HG03060 (cell line): ENCODE measurements around the gene TTC7B.

ENCODE experiments used
- ATAC-seq: cut with Tn5 transposase; IDR thresholded peaks from one replicate; pipeline ENCODE4 v1.9.1; 2021; ENCODE audit warnings: low read depth, moderate number of reproducible peaks; ENCODE audit not compliant: unreplicated experiment

Gene TTC7B

GRCh38 chr14:90506748-90507147, 309.5 kb downstream of the TTC7B start:
- no peak for ATAC-seq

GRCh38 chr14:90505531-90505930, 310.7 kb downstream of the TTC7B start:
- ATAC-seq = no peak

- no peak for ATAC-seq
These were observed 311.6 kb downstream of the TTC7B start for GRCh38 chr14:90504643-90505042.

GRCh38 chr14:90503582-90503981, 312.6 kb downstream of the TTC7B start:
- no peak for ATAC-seq

- no peak for ATAC-seq
These were observed 313.5 kb downstream of the TTC7B start for GRCh38 chr14:90502760-90503159.

GRCh38 chr14:90500665-90501370, 315.4 kb downstream of the TTC7B start:
- no peak for ATAC-seq

GRCh38 chr14:90499908-90500664, 316.1 kb downstream of the TTC7B start:
- no peak for ATAC-seq

- ATAC-seq = no peak
These were observed 317.1 kb downstream of the TTC7B start for GRCh38 chr14:90499121-90499520.

GRCh38 chr14:90498198-90498597, 318.0 kb downstream of the TTC7B start:
- ATAC-seq = no peak

GRCh38 chr14:90496379-90496778, 319.9 kb downstream of the TTC7B start:
- no peak for ATAC-seq

- no peak for ATAC-seq
These were observed 320.6 kb downstream of the TTC7B start for GRCh38 chr14:90495357-90496276.

- ATAC-seq = no peak
These were observed 324.2 kb downstream of the TTC7B start for GRCh38 chr14:90491911-90492531.

GRCh38 chr14:90491221-90491885, 324.9 kb downstream of the TTC7B start:
- no peak for ATAC-seq

- ATAC-seq = no peak
These were observed 325.5 kb downstream of the TTC7B start for GRCh38 chr14:90490720-90491050.

GRCh38 chr14:90489916-90490719, 326.1 kb downstream of the TTC7B start:
- ATAC-seq = no peak

- no peak for ATAC-seq
These were observed 326.9 kb downstream of the TTC7B start for GRCh38 chr14:90489306-90489705.

GRCh38 chr14:90488256-90488655, 328.0 kb downstream of the TTC7B start:
- no peak for ATAC-seq

- ATAC-seq = no peak
These were observed 328.8 kb downstream of the TTC7B start for GRCh38 chr14:90487462-90487861.

- no peak for ATAC-seq
These were observed 329.2 kb downstream of the TTC7B start for GRCh38 chr14:90487031-90487430.
